Transverse colon (tissue), 4 donors: ENCODE results near the gene CWC15. TPM values are rescaled to one million over a fixed set of nuclear protein-coding genes. Genes with fewer than 3 reads are reported as not detected.

Experiments
- DNase-seq: peaks from one replicate; pipeline ENCODE4 v3.0.0-alpha.2; 2019
- H3K27ac ChIP-seq, 4 donors: fragments of 200-600 bp; sonication (generic); 2 replicates each; pipeline ENCODE4 v1.5.1; 2016 to 2018; ENCODE audit warnings: inconsistent platforms in 4 of 4
- H3K27me3 ChIP-seq: fragments of 200-600 bp; sonication (generic); 2 replicates; pipeline ENCODE4 v1.5.1; 2017; ENCODE audit warnings: inconsistent platforms
- H3K36me3 ChIP-seq, 4 donors: fragments of 200-600 bp; sonication (generic); 2 replicates each; pipeline ENCODE4 v1.5.1; 2017 to 2019; ENCODE audit warnings: inconsistent platforms in 4 of 4
- H3K4me1 ChIP-seq, 4 donors: fragments of 200-600 bp; sonication (generic); 2 replicates each; pipeline ENCODE4 v1.5.1; 2017 to 2020; ENCODE audit warnings: inconsistent platforms in 4 of 4
- H3K4me3 ChIP-seq, 4 donors: fragments of 200-600 bp; sonication (generic); 1 replicate in 1 of 4; 2 replicates in 3 of 4; pipeline versions ENCODE4 v1.5.1 to v1.6.1; 2017 to 2019; ENCODE audit warnings: inconsistent platforms in 4 of 4
- H3K9me3 ChIP-seq, 2 donors: fragments of 200-600 bp; sonication (generic); 2 replicates each; pipeline ENCODE4 v1.5.1; 2017 to 2019; ENCODE audit warnings: inconsistent platforms in 2 of 2
- CTCF ChIP-seq, 5 experiments: fragments of 200-600 bp in 3 of 5; fragments of 450-650 bp in 2 of 5; sonication (generic) in 3 of 5; IDR thresholded peaks; 1 replicate in 2 of 5; 2 replicates in 3 of 5; pipeline ENCODE4 v1.5.1; 2016 to 2017; ENCODE audit warnings: antibody characterized with exemption in 5 of 5, inconsistent platforms in 3 of 5, mild to moderate bottlenecking in 2 of 5, moderate library complexity in 1 of 5
- EP300 ChIP-seq: sonication (generic); formaldehyde crosslinking; IDR thresholded peaks from one replicate; pipeline ENCODE4 v1.6.1; 2017; ENCODE audit warnings: antibody characterized with exemption, low read depth
- POLR2A ChIP-seq: fragments of 450-650 bp; IDR thresholded peaks from one replicate; pipeline ENCODE4 v1.6.1; 2016; ENCODE audit warnings: antibody characterized with exemption, mild to moderate bottlenecking, moderate library complexity
- POLR2AphosphoS5 ChIP-seq, 3 donors: sonication (generic); formaldehyde crosslinking; IDR thresholded peaks; one replicate each; pipeline ENCODE4 v1.6.1; 2016; ENCODE audit warnings: antibody characterized with exemption in 3 of 3
- WGBS, 2 donors: methylation state at CpG; one replicate each; pipeline ENCODE4 v1.1.5; 2018; ENCODE audit warnings: low coverage in 1 of 2; 5-methylcytosine and 5-hydroxymethylcytosine counted together
- in situ Hi-C, 4 donors: fragments of 200-750 bp; cut with MboI; loops; one replicate each; pipeline versions ENCODE4 v1.15.0 to v1.15.1; 2017; ENCODE audit warnings: low sequenced_read_pairs in 3 of 4, low pct_ligation_motif_present in 1 of 4, low pct_unique_long_range_greater_than_20kb in 1 of 4
- intact Hi-C: fragments of 100-400 bp; cut with DNase I; formaldehyde crosslinking; loops from one replicate; pipeline ENCODE4 v1.15.1; 2023; ENCODE audit warnings: low total_unique reads
- total RNA-seq, 4 donors: library from RNA; depleted of rRNA; stranded (reverse); fragments of >200 nt; gene quantifications; one replicate each; pipeline ENCODE4 v1.1.0, GENCODE V29; 2016

CWC15 gene
- total RNA-seq, 4 donors from 2014 or later, result 26.2 to 55.9 (median 46.2) TPM

GRCh38 chr11:94956963-94957362 is 16.4 kb downstream of the CWC15 start:
- 50 to 52% methylated on average over 2 to 4 of the region's 4 CpGs for WGBS, 2 donors
- Histone ChIP-seq H3K27ac (no peak overlapping the region), H3K27me3 (no peaks in the 10 kb centered on the region), H3K36me3 (peaks cover 0 to 12% (median 5%) of the 10 kb centered on the region in 4 donors), H3K4me3 (no peak overlapping the region), H3K4me1 (no peaks in the 10 kb centered on the region), H3K9me3 (no peaks in the 10 kb centered on the region)
- TF ChIP-seq POLR2AphosphoS5 (IDR thresholded peaks at IDR 0.05) (no peak), EP300 (no peak), POLR2A (no peak), CTCF (IDR thresholded peaks at IDR 0.05) (no peak)
- in situ Hi-C loops (no loop called here), intact Hi-C loops (no loop called here)
- DNase-seq, result no peak

GRCh38 chr11:94954753-94955152 is 18.6 kb downstream of the CWC15 start:
- 28 to 67% methylated on average over 1 of the region's 1 CpG for WGBS, 2 donors
- Histone ChIP-seq H3K27ac (no peak overlapping the region), H3K4me3 (no peak overlapping the region), H3K4me1 (no peaks in the 10 kb centered on the region), H3K9me3 (no peaks in the 10 kb centered on the region), H3K36me3 (peaks cover 0 to 1% (median 0%) of the 10 kb centered on the region in 4 donors), H3K27me3 (no peaks in the 10 kb centered on the region)
- intact Hi-C loops, result no loop called here
- DNase-seq, result no peak
- TF ChIP-seq EP300, result no peak
- no peak for TF ChIP-seq POLR2AphosphoS5 (IDR thresholded peaks at IDR 0.05)
- TF ChIP-seq POLR2A, result no peak
- TF ChIP-seq CTCF (IDR thresholded peaks at IDR 0.05), result no peak
- in situ Hi-C loops, result no loop called here

- H3K9me3 ChIP-seq, result no peaks in the 10 kb centered on the region
- H3K4me3 ChIP-seq, result no peak overlapping the region
- no peak for TF ChIP-seq CTCF (IDR thresholded peaks at IDR 0.05)
- no peak for DNase-seq
- in situ Hi-C loops (no loop called here), intact Hi-C loops (no loop called here)
- no peaks in the 10 kb centered on the region for H3K36me3 ChIP-seq
- H3K27me3 ChIP-seq, result no peaks in the 10 kb centered on the region
- 48 to 57% methylated on average over 4 of the region's 4 CpGs for WGBS, 2 donors
- no peaks in the 10 kb centered on the region for H3K4me1 ChIP-seq
- no peak overlapping the region for H3K27ac ChIP-seq
Measured at GRCh38 chr11:94948070-94948617, 25.2 kb downstream of the CWC15 start.

GRCh38 chr11:94946812-94947211 is 26.5 kb downstream of the CWC15 start:
- in situ Hi-C loops, result no loop called here
- Histone ChIP-seq H3K36me3 (no peaks in the 10 kb centered on the region), H3K4me3 (no peak overlapping the region), H3K27me3 (no peaks in the 10 kb centered on the region), H3K27ac (no peak overlapping the region), H3K9me3 (no peaks in the 10 kb centered on the region), H3K4me1 (no peaks in the 10 kb centered on the region)
- TF ChIP-seq POLR2AphosphoS5 (IDR thresholded peaks at IDR 0.05), result no peak
- no peak for TF ChIP-seq POLR2A
- TF ChIP-seq CTCF (IDR thresholded peaks at IDR 0.05), result no peak
- no peak for TF ChIP-seq EP300
- WGBS, 2 donors, result 71% methylated on average over 4 of the region's 4 CpGs; no CpG with 5 or more reads in 1 of the 2 donors
- intact Hi-C loops, result no loop called here
- no peak for DNase-seq
